HL-60 (cell line): Measurements from ENCODE around the gene IPO5.

Experiments used
- POLR2AphosphoS5 ChIP-seq: IDR thresholded peaks from 2 replicates; pipeline ENCODE4 v1.6.1; 2012; ENCODE audit warnings: low read depth
- REST ChIP-seq: IDR thresholded peaks from 2 replicates; pipeline ENCODE4 v1.6.1; 2012; ENCODE audit warnings: low read depth; ENCODE audit not compliant: insufficient replicate concordance
- TF ChIP-seq, protein P1 (sequence below): IDR thresholded peaks from one replicate; pipeline ENCODE4 v1.5.1; 2011; ENCODE audit warnings: low read length, control low read depth, inconsistent platforms; ENCODE audit not compliant: insufficient read depth

DNA sequence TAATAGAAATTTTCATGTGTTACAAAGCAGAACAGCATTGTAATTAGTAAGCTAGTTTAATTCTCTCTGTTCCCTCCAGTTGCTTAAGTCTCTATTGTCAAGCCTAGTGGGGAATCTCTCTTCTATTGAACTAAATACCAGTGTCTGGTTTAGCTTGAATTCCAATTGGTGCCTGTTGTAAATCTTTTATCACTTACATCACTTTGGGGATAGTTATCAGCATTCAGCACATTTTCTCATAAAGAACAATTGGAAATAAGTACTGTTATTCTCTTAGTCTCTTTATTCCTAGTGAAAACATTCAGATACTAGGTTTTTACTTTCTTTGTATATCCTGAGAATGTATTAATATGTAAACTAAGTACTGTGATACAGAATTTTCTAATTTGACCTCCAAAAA, 25.2 kb downstream of the IPO5 start:
- TF ChIP-seq, protein P1, sequence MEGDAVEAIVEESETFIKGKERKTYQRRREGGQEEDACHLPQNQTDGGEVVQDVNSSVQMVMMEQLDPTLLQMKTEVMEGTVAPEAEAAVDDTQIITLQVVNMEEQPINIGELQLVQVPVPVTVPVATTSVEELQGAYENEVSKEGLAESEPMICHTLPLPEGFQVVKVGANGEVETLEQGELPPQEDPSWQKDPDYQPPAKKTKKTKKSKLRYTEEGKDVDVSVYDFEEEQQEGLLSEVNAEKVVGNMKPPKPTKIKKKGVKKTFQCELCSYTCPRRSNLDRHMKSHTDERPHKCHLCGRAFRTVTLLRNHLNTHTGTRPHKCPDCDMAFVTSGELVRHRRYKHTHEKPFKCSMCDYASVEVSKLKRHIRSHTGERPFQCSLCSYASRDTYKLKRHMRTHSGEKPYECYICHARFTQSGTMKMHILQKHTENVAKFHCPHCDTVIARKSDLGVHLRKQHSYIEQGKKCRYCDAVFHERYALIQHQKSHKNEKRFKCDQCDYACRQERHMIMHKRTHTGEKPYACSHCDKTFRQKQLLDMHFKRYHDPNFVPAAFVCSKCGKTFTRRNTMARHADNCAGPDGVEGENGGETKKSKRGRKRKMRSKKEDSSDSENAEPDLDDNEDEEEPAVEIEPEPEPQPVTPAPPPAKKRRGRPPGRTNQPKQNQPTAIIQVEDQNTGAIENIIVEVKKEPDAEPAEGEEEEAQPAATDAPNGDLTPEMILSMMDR, result no peak
- TF ChIP-seq REST, result no peak
- no peak for TF ChIP-seq POLR2AphosphoS5
